Common myeloid progenitor, CD34-positive (primary cell): ENCODE measurements around the gene PDE4C.
"Not testable (repeated sequence)": the region's sequence is repeated elsewhere in the genome, so short reads cannot be mapped to it uniquely, and the experiment has no call there.

Experiments used
- CTCF ChIA-PET: fragments of 350-600 bp; sonication (Branson Sonifier 250); formaldehyde crosslinking; loops from one replicate; lab custom pipeline; 2021; ENCODE audit warnings: antibody characterized with exemption; lab: Charles Lee
- POLR2A ChIA-PET: fragments of 350-600 bp; sonication (Branson Sonifier 250); formaldehyde crosslinking; loops from one replicate; lab custom pipeline; 2021; ENCODE audit warnings: antibody characterized with exemption; lab: Charles Lee
- DNase-seq, 3 donors: peaks; one replicate each; pipeline versions ENCODE4 v3.0.0 to v3.0.0-alpha.2; 2013
- H3K27ac ChIP-seq, 2 experiments: 1 replicate in 1 of 2; 2 replicates in 1 of 2; pipeline ENCODE4 v1.7.0; 2013; ENCODE audit warnings: inconsistent platforms in 2 of 2, low read length in 2 of 2, mild to moderate bottlenecking in 2 of 2, low read depth in 1 of 2, moderate library complexity in 1 of 2; ENCODE audit not compliant: severe bottlenecking in 2 of 2, insufficient read depth in 1 of 2, poor library complexity in 1 of 2
- H3K27me3 ChIP-seq, 5 experiments: replicated peaks in 2 of 5; 1 replicate in 3 of 5; 2 replicates in 2 of 5; pipeline versions ENCODE4 v1.6.1 to v1.7.0; 2013; ENCODE audit warnings: low read length in 4 of 5, mild to moderate bottlenecking in 2 of 5, moderate library complexity in 2 of 5, inconsistent platforms in 1 of 5; ENCODE audit not compliant: insufficient read depth in 5 of 5, control insufficient read depth in 4 of 5
- H3K36me3 ChIP-seq, 4 experiments: 1 replicate in 2 of 4; 2 replicates in 2 of 4; pipeline versions ENCODE4 v1.6.1 to v1.7.0; 2013; ENCODE audit warnings: low read length in 3 of 4, control low read depth in 1 of 4, mild to moderate bottlenecking in 1 of 4; ENCODE audit not compliant: control insufficient read depth in 4 of 4, insufficient read depth in 4 of 4
- H3K4me1 ChIP-seq, 4 experiments: 1 replicate in 3 of 4; 2 replicates in 1 of 4; pipeline versions ENCODE4 v1.6.1 to v1.7.1; 2013; ENCODE audit warnings: low read length in 3 of 4, mild to moderate bottlenecking in 3 of 4, control low read depth in 1 of 4, inconsistent platforms in 1 of 4, moderate library complexity in 1 of 4; ENCODE audit not compliant: control insufficient read depth in 4 of 4, insufficient read depth in 4 of 4; ENCODE audit errors: control extremely low read depth in 1 of 4
- H3K4me3 ChIP-seq, 7 experiments: 1 replicate in 4 of 7; 2 replicates in 3 of 7; pipeline versions ENCODE4 v1.5.1 to v1.7.0; 2013; ENCODE audit warnings: mild to moderate bottlenecking in 7 of 7, low read length in 6 of 7, moderate library complexity in 6 of 7, inconsistent platforms in 2 of 7, low read depth in 2 of 7, control low read depth in 1 of 7; ENCODE audit not compliant: insufficient read depth in 4 of 7, control insufficient read depth in 1 of 7; ENCODE audit errors: extremely low read depth in 1 of 7
- H3K9me3 ChIP-seq, 5 experiments: 1 replicate in 4 of 5; 2 replicates in 1 of 5; pipeline versions ENCODE4 v1.6.1 to v1.7.1; 2013; ENCODE audit warnings: low read length in 4 of 5, mild to moderate bottlenecking in 2 of 5, inconsistent platforms in 1 of 5, low read depth in 1 of 5, moderate library complexity in 1 of 5; ENCODE audit not compliant: control insufficient read depth in 4 of 5, insufficient read depth in 2 of 5; ENCODE audit errors: control extremely low read depth in 1 of 5
- WGBS: methylation state at CpG from one replicate; pipeline ENCODE4 v1.1.5; 2013; ENCODE audit not compliant: insufficient coverage; 5-methylcytosine and 5-hydroxymethylcytosine counted together

The PDE4C gene

DNA sequence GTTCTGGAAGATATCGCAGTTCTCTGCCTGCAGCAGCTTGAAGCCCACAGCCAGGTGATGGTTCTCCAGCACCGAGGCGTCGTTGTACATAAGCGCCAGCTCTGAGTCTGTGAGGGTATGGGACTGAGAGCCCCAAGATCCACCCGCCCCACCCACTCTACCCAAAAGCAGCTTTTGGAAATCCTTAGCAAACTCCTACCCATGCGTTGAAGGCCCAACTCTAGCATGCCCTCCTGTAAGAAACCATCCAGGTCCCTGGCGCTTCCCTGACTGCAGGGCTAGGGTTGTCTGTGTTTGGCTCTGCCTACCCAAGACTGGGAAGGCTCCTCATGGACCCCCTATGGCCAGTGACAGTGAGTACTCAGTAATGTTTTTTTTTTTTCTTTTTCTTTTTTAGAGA is 9.4 kb downstream of the PDE4C start:
- Histone ChIP-seq H3K4me3 (no peak overlapping the region), H3K27me3 (peaks cover 0 to 19% (median 9%) of the 10 kb centered on the region in 5 experiments), H3K4me1 (no peaks in the 10 kb centered on the region), H3K27ac (no peak overlapping the region), H3K9me3 (no peaks in the 10 kb centered on the region), H3K36me3 (no peaks in the 10 kb centered on the region)
- DNase-seq = no peak
- ChIA-PET POLR2A (no interaction called here), CTCF (interaction anchor here (0.6 to 1.1 kb wide), 3 partner anchors 11 to 72 kb away, joined by 3 to 4 read pairs (median 4); no protein-coding TSS in a partner anchor)
- WGBS = 93% methylated on average over 8 of the region's 8 CpGs

DNA sequence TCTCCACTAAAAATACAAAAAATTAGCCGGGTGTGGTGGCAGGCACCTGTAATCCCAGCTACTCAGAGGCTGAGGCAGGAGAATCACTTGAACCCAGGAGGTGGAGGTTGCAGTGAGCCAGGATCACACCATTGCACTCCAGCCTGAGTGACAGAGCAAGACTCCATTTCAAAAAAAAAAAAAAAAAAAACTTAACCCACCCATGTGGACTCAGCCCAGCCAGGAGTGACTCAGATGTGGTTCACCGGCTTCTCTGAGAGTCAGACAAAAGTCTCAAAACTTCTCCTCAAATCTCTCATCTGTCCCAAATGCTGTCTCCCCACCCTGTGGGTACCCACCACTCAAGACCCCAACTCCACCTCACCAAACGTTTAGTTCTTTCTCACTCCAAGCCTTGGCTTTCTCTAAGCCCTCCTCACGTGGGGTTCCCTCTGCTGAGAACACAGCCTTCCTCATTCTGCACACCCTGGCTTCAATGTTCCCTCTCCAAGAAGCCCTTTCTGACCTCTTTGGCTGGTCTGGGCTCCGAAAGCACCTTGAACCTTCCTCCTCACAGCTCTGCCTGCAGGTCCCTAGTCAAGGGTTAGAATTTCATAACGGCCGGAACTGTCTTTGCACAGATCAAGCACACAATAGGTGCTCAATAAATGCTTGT is 11.3 kb downstream of the PDE4C start:
- WGBS = 61% methylated on average over 3 of the region's 7 CpGs

DNA sequence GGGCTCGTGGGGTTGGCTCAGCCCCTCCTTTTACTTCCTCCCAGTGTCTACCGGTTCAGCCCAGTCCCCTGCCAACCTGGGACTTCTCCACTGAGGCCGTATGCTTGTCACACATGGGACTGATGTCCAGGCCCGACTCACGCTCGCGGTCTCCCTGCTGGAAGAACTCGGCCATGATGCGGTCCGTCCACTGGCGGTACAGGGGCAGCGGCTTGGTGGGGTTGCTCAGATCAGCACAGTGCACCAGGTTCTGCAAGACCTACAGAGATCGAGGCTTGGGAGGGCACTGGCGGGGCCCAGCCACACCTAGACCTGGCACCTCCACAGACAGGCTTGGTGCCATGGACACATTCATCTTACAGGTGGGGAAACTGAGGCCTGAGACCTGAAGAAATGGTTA is 14.6 kb downstream of the PDE4C start:
- peaks cover 0 to 7% (median 2%) of the 10 kb centered on the region in 5 experiments for H3K27me3 ChIP-seq
- peaks cover 0 to 1% (median 0%) of the 10 kb centered on the region in 4 experiments for H3K4me1 ChIP-seq
- ChIA-PET POLR2A (no interaction called here), CTCF (interaction anchor here (1.0 to 1.9 kb wide), 3 partner anchors 20 to 42 kb away, joined by 4 to 8 read pairs (median 5); no protein-coding TSS in a partner anchor)
- DNase-seq = no peak
- no peak overlapping the region for H3K27ac ChIP-seq
- 83% methylated on average over 13 of the region's 14 CpGs for WGBS
- no peaks in the 10 kb centered on the region for H3K36me3 ChIP-seq
- H3K4me3 ChIP-seq = no peak overlapping the region
- H3K9me3 ChIP-seq = no peaks in the 10 kb centered on the region

More for the DNA sequence above, 11.3 kb downstream of the PDE4C start:
- H3K36me3 ChIP-seq = no peaks in the 10 kb centered on the region
- no peak overlapping the region for H3K4me3 ChIP-seq
- DNase-seq = peak in 1 of 3 donors; percentile 59
- H3K9me3 ChIP-seq = no peaks in the 10 kb centered on the region
- POLR2A ChIA-PET = no interaction called here
- no peaks in the 10 kb centered on the region for H3K4me1 ChIP-seq
- peaks cover 0 to 9% (median 5%) of the 10 kb centered on the region in 5 experiments for H3K27me3 ChIP-seq
- H3K27ac ChIP-seq = no peak overlapping the region
- CTCF ChIA-PET = interaction anchor here (0.6 to 1.3 kb wide), 5 partner anchors 10 to 609 kb away, joined by 3 to 5 read pairs (median 3); no protein-coding TSS in a partner anchor

DNA sequence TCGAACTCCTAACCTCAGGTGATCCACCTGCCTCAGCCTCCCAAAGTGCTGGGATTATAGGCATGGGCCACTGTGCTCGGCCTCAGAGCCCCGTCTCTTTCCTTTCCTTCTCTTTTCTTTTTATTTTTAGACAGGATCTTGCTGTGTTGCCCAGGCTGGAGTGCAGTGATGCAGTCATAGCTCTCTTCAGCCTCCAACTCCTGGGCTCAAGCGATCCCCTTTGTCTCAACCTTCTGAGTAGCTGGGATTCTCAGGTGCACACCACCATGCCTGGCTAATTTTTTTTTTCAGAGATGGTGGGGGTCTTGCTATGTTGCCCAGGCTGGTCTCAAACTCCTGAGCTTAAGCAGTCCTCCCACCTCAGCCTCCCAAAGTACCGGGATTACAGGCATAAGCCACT is 16.3 kb downstream of the PDE4C start:
- H3K36me3 ChIP-seq, H3K27ac ChIP-seq, H3K27me3 ChIP-seq, H3K9me3 ChIP-seq, H3K4me3 ChIP-seq, DNase-seq: not testable (repeated sequence)
- CTCF ChIA-PET = interaction anchor here (0.7 to 7.1 kb wide), 10 partner anchors 10 to 71 kb away, joined by 3 to 139 read pairs (median 4); a partner anchor contains a TSS
- POLR2A ChIA-PET = interaction anchor here (0.7 kb wide), 1 partner anchor 147 kb away, joined by 5 read pairs; no protein-coding TSS in a partner anchor
- WGBS = 87% methylated on average over 2 of the region's 5 CpGs
- H3K4me1 ChIP-seq = peaks cover 0 to 12% (median 10%) of the 10 kb centered on the region in 4 experiments

DNA sequence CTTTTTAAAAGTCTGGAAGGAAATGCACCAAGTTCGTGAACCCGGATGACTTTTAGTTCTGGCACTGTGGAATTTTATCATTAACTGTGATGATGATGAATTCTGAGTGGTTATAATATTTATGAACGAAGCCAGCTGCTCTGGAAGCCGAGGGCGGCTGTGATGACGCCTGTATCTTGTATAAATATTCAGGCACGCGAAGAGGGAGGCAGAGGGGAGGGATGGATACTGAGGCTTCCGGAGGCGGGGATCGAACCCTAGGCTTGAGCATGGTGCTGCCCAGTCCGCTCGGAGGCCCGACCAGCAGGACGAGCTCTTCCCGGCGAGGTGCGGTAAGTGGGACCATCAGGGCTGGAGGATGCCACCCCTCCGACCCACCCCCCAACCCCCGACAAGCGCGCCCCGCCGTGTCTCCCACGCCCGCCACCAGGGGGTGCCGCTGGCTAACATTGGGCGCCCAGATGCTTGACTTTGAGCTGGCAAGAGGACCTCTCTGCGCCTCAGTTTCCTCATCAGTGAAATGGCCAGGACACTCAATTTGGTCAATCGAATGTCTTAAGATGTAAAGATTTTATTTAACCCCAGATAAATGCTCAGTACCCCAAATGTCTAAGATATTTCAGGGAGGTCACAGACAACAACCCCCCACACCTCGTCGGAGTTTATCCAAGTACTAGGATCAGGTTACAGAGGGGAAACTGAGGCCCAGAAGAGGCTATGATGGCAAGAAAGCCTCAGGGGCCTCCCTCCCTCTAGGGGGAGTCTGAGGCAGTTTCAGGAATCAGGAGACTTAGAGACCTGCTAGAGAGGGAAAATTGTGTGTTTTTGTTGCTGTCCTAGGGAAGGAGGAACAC is 17.9 kb downstream of the PDE4C start:
- Histone ChIP-seq H3K9me3 (no peaks in the 10 kb centered on the region), H3K27ac (no peak overlapping the region), H3K27me3 (peaks cover 0 to 7% (median 2%) of the 10 kb centered on the region in 5 experiments), H3K4me3 (no peak overlapping the region), H3K4me1 (peaks cover 0 to 22% (median 20%) of the 10 kb centered on the region in 4 experiments), H3K36me3 (no peaks in the 10 kb centered on the region)
- ChIA-PET CTCF (interaction anchor here (0.8 to 7.1 kb wide), 9 partner anchors 11 to 71 kb away, joined by 3 to 139 read pairs (median 4); a partner anchor contains a TSS), POLR2A (interaction anchor here (0.6 kb wide), 2 partner anchors 102 to 105 kb away, joined by 3 read pairs; no protein-coding TSS in a partner anchor)
- WGBS = 24% methylated on average over 17 of the region's 32 CpGs
- peak in 2 of 3 donors; percentile 52 to 57 for DNase-seq

DNA sequence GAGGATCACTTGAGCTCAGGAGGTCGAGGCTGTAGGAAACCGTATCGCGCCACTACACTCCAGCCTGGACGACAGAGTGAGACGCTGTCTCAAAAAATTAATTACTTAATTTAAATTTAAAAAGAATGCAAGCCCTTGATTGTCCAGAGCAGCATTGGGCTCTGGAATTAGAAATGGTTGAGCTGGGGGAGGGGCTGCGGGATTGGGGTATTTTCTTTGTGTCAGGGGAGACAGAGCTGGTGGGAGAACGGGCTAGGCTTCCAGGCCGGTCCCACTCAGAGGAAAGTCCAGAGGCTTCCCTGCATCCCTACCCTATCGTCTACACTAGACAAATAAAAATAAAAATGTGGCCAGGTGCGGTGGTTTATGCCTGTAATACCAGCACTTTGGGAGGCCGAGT is 20.2 kb downstream of the PDE4C start:
- H3K27ac ChIP-seq = peak overlapping the region; percentile 54 to 89
- H3K4me1 ChIP-seq = peaks cover 0 to 30% (median 28%) of the 10 kb centered on the region in 4 experiments
- 93% methylated on average over 2 of the region's 12 CpGs for whole genome bisulfite sequencing
- DNase-seq = no peak
- peaks cover 0 to 7% (median 0%) of the 10 kb centered on the region in 4 experiments for H3K36me3 ChIP-seq
- CTCF ChIA-PET = interaction anchor here (1.1 to 7.1 kb wide), 8 partner anchors 8 to 122 kb away, joined by 3 to 139 read pairs (median 4); a partner anchor contains a TSS
- POLR2A ChIA-PET = interaction anchor here (1.9 kb wide), 1 partner anchor 75 kb away, joined by 10 read pairs; the partner anchor contains the start of gene JUND
- peak overlapping the region in 3 of 7 experiments; percentile 71 to 92 (median 75) for H3K4me3 ChIP-seq
- no peaks in the 10 kb centered on the region for H3K9me3 ChIP-seq
- H3K27me3 ChIP-seq = peaks cover 0 to 3% (median 0%) of the 10 kb centered on the region in 5 experiments
